OCI-LY7 (cell line): Measurements from ENCODE around the gene KYNU.

Source experiments
- EZH2phosphoT487 ChIP-seq: fragments of 200-600 bp; sonication (generic); IDR thresholded peaks from 2 replicates; pipeline ENCODE4 v1.6.1; 2018; ENCODE audit warnings: low read depth, borderline replicate concordance, mild to moderate bottlenecking, mixed run types, antibody characterized with exemption, low read length, moderate library complexity, mixed read lengths
- TF ChIP-seq, protein P1 (sequence below): fragments of 200-600 bp; sonication (generic); conservative IDR thresholded peaks from 2 replicates; pipeline ENCODE4 v1.5.1; 2014; ENCODE audit warnings: mild to moderate bottlenecking, antibody characterized with exemption, low read length, moderate library complexity, mixed read lengths

- TF ChIP-seq EZH2phosphoT487, result no peak
- TF ChIP-seq, protein P1, sequence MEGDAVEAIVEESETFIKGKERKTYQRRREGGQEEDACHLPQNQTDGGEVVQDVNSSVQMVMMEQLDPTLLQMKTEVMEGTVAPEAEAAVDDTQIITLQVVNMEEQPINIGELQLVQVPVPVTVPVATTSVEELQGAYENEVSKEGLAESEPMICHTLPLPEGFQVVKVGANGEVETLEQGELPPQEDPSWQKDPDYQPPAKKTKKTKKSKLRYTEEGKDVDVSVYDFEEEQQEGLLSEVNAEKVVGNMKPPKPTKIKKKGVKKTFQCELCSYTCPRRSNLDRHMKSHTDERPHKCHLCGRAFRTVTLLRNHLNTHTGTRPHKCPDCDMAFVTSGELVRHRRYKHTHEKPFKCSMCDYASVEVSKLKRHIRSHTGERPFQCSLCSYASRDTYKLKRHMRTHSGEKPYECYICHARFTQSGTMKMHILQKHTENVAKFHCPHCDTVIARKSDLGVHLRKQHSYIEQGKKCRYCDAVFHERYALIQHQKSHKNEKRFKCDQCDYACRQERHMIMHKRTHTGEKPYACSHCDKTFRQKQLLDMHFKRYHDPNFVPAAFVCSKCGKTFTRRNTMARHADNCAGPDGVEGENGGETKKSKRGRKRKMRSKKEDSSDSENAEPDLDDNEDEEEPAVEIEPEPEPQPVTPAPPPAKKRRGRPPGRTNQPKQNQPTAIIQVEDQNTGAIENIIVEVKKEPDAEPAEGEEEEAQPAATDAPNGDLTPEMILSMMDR, result no peak
Measured at GRCh38 chr2:142915502-142915901, 38.0 kb downstream of the KYNU start.
